IMR-90 (cell line): ENCODE data around the gene PTGES. TPM values are rescaled to one million over a fixed set of nuclear protein-coding genes. Genes with fewer than 3 reads are reported as not detected.

Source experiments
- USF2 ChIP-seq: fragments of 150-350 bp; IDR thresholded peaks from 2 replicates; pipeline ENCODE4 v1.6.1; 2017; ENCODE audit warnings: mild to moderate bottlenecking, antibody characterized with exemption, low read length, low read depth
- polyA plus RNA-seq, 3 experiments: library from polyadenylated mRNA; depleted of rRNA; stranded (reverse); fragments of >200 nt; gene quantifications; 2 replicates each; pipeline ENCODE4 v1.2.3, GENCODE V29; 2012; ENCODE audit warnings: low replicate concordance in 1 of 3
- total RNA-seq: library from RNA; depleted of rRNA; stranded (reverse); fragments of >200 nt; gene quantifications from 2 replicates; pipeline ENCODE4 v1.2.3, GENCODE V29; 2012

The PTGES gene
- total and polyA plus RNA-seq, 2 of the 4 experiments (the other 2 are of a cell fraction) = 3.2 to 6.3 TPM

GRCh38 chr9:129762985-129763926 is 10.4 kb upstream of the PTGES start (continued):
- no peak for TF ChIP-seq USF2
